Measurements from ENCODE around the gene AACS. TPM values are rescaled to one million over a fixed set of nuclear protein-coding genes. Genes with fewer than 3 reads are reported as not detected.
"Not testable (repeated sequence)": the region's sequence is repeated elsewhere in the genome, so short reads cannot be mapped to it uniquely, and the experiment has no call there.

The AACS gene
- total RNA-seq, 1 experiment from 2014 or later: 52.8 TPM

DNA sequence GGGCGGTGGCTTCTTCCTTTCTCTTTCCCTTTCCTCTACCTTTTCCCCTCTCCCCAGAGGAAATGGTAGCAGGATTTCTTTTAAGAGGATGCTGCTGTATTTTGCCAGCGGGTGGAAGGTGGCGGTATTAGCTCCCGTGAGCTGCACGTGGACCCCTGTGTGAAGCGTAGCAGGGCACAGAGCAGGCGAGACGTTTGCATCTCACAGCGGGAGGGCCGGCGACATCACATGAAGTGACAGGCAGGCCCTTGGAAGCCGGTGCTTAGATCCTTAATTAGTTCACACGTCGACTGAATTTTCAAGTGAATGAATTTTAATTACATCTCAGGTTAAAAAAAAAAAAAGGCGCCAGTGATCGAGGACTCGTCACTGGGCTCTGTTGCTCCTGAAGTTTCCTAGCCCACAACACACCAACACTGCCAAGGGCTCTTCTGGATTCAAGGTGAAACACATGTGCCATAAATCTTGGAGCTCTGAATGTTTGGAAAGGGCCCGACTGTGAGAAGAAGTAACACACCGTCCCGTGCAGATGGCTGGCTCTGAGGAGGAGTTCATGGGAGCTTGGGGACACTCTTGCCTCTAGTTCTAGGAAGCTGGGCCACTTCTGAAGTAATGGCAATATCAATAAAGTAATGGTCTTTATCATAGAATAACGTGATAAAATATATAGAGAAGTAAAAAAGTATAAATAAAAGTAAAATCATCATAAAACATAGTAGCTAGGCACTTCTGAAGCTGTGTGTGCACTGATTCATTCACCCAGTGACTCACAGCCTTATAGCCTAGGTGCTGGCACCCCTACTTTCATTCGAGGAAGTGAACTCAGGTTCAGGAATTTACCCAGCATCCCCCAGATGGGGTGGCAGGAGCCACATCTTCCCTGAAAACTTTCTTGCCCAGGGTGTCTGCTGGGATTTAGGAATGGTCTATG is 75.3 kb downstream of the AACS start:
- no peak overlapping the region for H3K4me3 Mint-ChIP-seq (ENCODE audit: unreplicated experiment)

GRCh38 chr12:125141210-125141573 is 76.0 kb downstream of the AACS start:
- H3K27me3 Mint-ChIP-seq (ENCODE audit: insufficient read depth, unreplicated experiment); H3K9me3 Mint-ChIP-seq (ENCODE audit: unreplicated experiment); BruUV-seq (replicated peaks); H3K4me3 Mint-ChIP-seq (ENCODE audit: unreplicated experiment); CTCF ChIA-PET; POLR2A ChIA-PET; intact Hi-C loops (cut with micrococcal nuclease); DNase-seq (ENCODE audit: unreplicated experiment): not testable (repeated sequence)
- peaks cover 20% of the 10 kb centered on the region for H3K36me3 Mint-ChIP-seq (ENCODE audit: insufficient read depth, unreplicated experiment)
- H3K27ac Mint-ChIP-seq (ENCODE audit: low read depth, unreplicated experiment): peak overlapping the region; percentile 88
- H3K4me1 Mint-ChIP-seq (ENCODE audit: insufficient read depth, unreplicated experiment): peaks cover 11% of the 10 kb centered on the region

More for the DNA sequence above, 75.3 kb downstream of the AACS start:
- DNase-seq (ENCODE audit: unreplicated experiment): peak; percentile 81
- H3K36me3 Mint-ChIP-seq (ENCODE audit: insufficient read depth, unreplicated experiment): peaks cover 20% of the 10 kb centered on the region
- H3K9me3 Mint-ChIP-seq (ENCODE audit: unreplicated experiment): no peaks in the 10 kb centered on the region
- H3K27ac Mint-ChIP-seq (ENCODE audit: low read depth, unreplicated experiment): peak overlapping the region; percentile 88
- intact Hi-C loops (cut with micrococcal nuclease): no loop called here
- TF ChIP-seq, protein P1, sequence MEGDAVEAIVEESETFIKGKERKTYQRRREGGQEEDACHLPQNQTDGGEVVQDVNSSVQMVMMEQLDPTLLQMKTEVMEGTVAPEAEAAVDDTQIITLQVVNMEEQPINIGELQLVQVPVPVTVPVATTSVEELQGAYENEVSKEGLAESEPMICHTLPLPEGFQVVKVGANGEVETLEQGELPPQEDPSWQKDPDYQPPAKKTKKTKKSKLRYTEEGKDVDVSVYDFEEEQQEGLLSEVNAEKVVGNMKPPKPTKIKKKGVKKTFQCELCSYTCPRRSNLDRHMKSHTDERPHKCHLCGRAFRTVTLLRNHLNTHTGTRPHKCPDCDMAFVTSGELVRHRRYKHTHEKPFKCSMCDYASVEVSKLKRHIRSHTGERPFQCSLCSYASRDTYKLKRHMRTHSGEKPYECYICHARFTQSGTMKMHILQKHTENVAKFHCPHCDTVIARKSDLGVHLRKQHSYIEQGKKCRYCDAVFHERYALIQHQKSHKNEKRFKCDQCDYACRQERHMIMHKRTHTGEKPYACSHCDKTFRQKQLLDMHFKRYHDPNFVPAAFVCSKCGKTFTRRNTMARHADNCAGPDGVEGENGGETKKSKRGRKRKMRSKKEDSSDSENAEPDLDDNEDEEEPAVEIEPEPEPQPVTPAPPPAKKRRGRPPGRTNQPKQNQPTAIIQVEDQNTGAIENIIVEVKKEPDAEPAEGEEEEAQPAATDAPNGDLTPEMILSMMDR (IDR thresholded peaks at IDR 0.05; ENCODE audit: unreplicated experiment): no peak
- H3K4me1 Mint-ChIP-seq (ENCODE audit: insufficient read depth, unreplicated experiment): peaks cover 11% of the 10 kb centered on the region
- CTCF ChIA-PET: interaction anchor here (0.6 to 1.0 kb wide), 2 partner anchors 18 to 73 kb away, joined by 3 read pairs; no protein-coding TSS in a partner anchor
- no peaks in the 10 kb centered on the region for H3K27me3 Mint-ChIP-seq (ENCODE audit: insufficient read depth, unreplicated experiment)
- POLR2A ChIA-PET: interaction anchor here (0.9 kb wide), 1 partner anchor 200 kb away, joined by 3 read pairs; no protein-coding TSS in a partner anchor
- no TSS peak for BruUV-seq (replicated peaks)

GRCh38 chr12:125142601-125143000 is 77.4 kb downstream of the AACS start:
- Mint-ChIP-seq H3K27ac (ENCODE audit: low read depth, unreplicated experiment) (no peak overlapping the region), H3K27me3 (ENCODE audit: insufficient read depth, unreplicated experiment) (no peaks in the 10 kb centered on the region), H3K4me3 (ENCODE audit: unreplicated experiment) (no peak overlapping the region), H3K36me3 (ENCODE audit: insufficient read depth, unreplicated experiment) (peaks cover 18% of the 10 kb centered on the region), H3K4me1 (ENCODE audit: insufficient read depth, unreplicated experiment) (peaks cover 11% of the 10 kb centered on the region), H3K9me3 (ENCODE audit: unreplicated experiment) (no peaks in the 10 kb centered on the region)
- DNase-seq (ENCODE audit: unreplicated experiment): no peak
- intact Hi-C loops (cut with micrococcal nuclease): no loop called here
- CTCF ChIA-PET: interaction anchor here (0.6 kb wide), 1 partner anchor 13 kb away, joined by 3 read pairs; no protein-coding TSS in a partner anchor
- TSS peak; percentile 17 for BruUV-seq (replicated peaks)
- TF ChIP-seq, protein P1 (IDR thresholded peaks at IDR 0.05; ENCODE audit: unreplicated experiment): no peak
- POLR2A ChIA-PET: no interaction called here

DNA sequence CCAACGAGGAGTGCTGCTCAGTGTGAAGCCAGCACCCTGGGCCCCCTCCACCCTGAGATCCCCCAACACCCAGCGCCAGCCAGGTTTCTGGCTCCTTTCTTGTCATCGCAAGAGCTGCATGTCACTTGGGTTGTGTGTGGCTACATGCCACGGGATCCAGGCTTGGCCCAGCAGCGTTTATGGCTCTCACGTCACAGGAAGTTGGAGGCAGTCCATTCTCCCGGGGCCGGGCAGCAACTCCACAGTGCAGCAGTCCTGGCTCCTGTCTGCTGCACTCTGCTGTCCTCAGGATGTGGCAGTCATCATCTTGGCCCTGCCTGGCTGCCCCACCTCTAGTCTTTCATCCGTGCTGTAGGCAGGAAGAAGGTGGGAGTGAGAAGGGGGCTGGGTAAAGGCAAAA is 78.3 kb downstream of the AACS start:
- TF ChIP-seq, protein P1 (IDR thresholded peaks at IDR 0.05; ENCODE audit: unreplicated experiment): no peak
- no TSS peak for BruUV-seq (replicated peaks)
- intact Hi-C loops (cut with micrococcal nuclease): no loop called here
- peaks cover 11% of the 10 kb centered on the region for H3K4me1 Mint-ChIP-seq (ENCODE audit: insufficient read depth, unreplicated experiment)
- H3K4me3 Mint-ChIP-seq (ENCODE audit: unreplicated experiment): no peak overlapping the region
- no peaks in the 10 kb centered on the region for H3K9me3 Mint-ChIP-seq (ENCODE audit: unreplicated experiment)
- no peak for DNase-seq (ENCODE audit: unreplicated experiment)
- no peak overlapping the region for H3K27ac Mint-ChIP-seq (ENCODE audit: low read depth, unreplicated experiment)
- H3K27me3 Mint-ChIP-seq (ENCODE audit: insufficient read depth, unreplicated experiment): no peaks in the 10 kb centered on the region
- ChIA-PET CTCF (no interaction called here), POLR2A (interaction anchor here (1.3 kb wide), 1 partner anchor 20 kb away, joined by 3 read pairs; no protein-coding TSS in a partner anchor)
- H3K36me3 Mint-ChIP-seq (ENCODE audit: insufficient read depth, unreplicated experiment): peaks cover 12% of the 10 kb centered on the region
